Chondrocyte (in vitro differentiated cells): ENCODE data around the gene MBLAC1. TPM values are rescaled to one million over a fixed set of nuclear protein-coding genes. Genes with fewer than 3 reads are reported as not detected.
A peak's percentile ranks its signal among the peaks of the same experiment; 100 is the strongest.

Source experiments
- DNase-seq: peaks from one replicate; pipeline ENCODE4 v3.0.0; 2021; ENCODE audit warnings: mixed read lengths, low spot score
- H3K27ac Mint-ChIP-seq: one replicate; pipeline ENCODE4 v1.8.0; 2021; ENCODE audit warnings: mild to moderate bottlenecking, moderate library complexity, mixed read lengths; ENCODE audit not compliant: unreplicated experiment
- H3K27me3 Mint-ChIP-seq: 2 replicates; pipeline ENCODE4 v1.8.0; 2021; ENCODE audit warnings: low read depth, mixed read lengths
- H3K36me3 Mint-ChIP-seq: 2 replicates; pipeline ENCODE4 v1.8.0; 2021; ENCODE audit warnings: low read depth, mixed read lengths
- H3K4me1 Mint-ChIP-seq: 2 replicates; pipeline ENCODE4 v1.8.0; 2021; ENCODE audit warnings: low read depth, mild to moderate bottlenecking, mixed read lengths
- H3K4me3 Mint-ChIP-seq: one replicate; pipeline ENCODE4 v1.8.0; 2021; ENCODE audit warnings: mild to moderate bottlenecking, moderate library complexity, mixed read lengths; ENCODE audit not compliant: unreplicated experiment
- H3K9me3 Mint-ChIP-seq: 2 replicates; pipeline ENCODE4 v1.8.0; 2021; ENCODE audit warnings: low read depth, mixed read lengths
- CTCF ChIP-seq: fragments of 200-600 bp; sonication (generic); IDR thresholded peaks from 2 replicates; pipeline ENCODE4 v1.5.0; 2021; ENCODE audit warnings: antibody characterized with exemption, mild to moderate bottlenecking, moderate library complexity
- total RNA-seq: library from RNA; stranded (reverse); gene quantifications from 3 replicates; pipeline ENCODE4 v1.2.1, GENCODE V29; 2021

MBLAC1 gene
- total RNA-seq, 1 donor from 2014 or later = 1.7 TPM

- H3K36me3 Mint-ChIP-seq = peaks cover 7% of the 10 kb centered on the region
Measured at GRCh38 chr7:100156331-100157068, 29.7 kb downstream of the MBLAC1 start.

GRCh38 chr7:100157069-100157333, 30.2 kb downstream of the MBLAC1 start:
- Mint-ChIP-seq H3K27me3 (no peaks in the 10 kb centered on the region), H3K36me3 (peaks cover 7% of the 10 kb centered on the region), H3K27ac (peak overlapping the region; percentile 76), H3K9me3 (no peaks in the 10 kb centered on the region), H3K4me1 (peaks cover 28% of the 10 kb centered on the region), H3K4me3 (peak overlapping the region; percentile 75)
- no peak for DNase-seq
- TF ChIP-seq CTCF = no peak

More at GRCh38 chr7:100156331-100157068, 29.7 kb downstream of the MBLAC1 start:
- Mint-ChIP-seq H3K27me3 (no peaks in the 10 kb centered on the region), H3K4me3 (peak overlapping the region; percentile 75), H3K9me3 (no peaks in the 10 kb centered on the region), H3K27ac (peak overlapping the region; percentile 69), H3K4me1 (peaks cover 28% of the 10 kb centered on the region)
- DNase-seq = no peak
- no peak for TF ChIP-seq CTCF

- Mint-ChIP-seq H3K9me3 (no peaks in the 10 kb centered on the region), H3K27ac (peak overlapping the region; percentile 76), H3K36me3 (peaks cover 5% of the 10 kb centered on the region), H3K27me3 (no peaks in the 10 kb centered on the region), H3K4me3 (peak overlapping the region; percentile 75), H3K4me1 (peaks cover 28% of the 10 kb centered on the region)
- DNase-seq = no peak
- TF ChIP-seq CTCF = peak; percentile 59
Measured at GRCh38 chr7:100157334-100158228, 30.8 kb downstream of the MBLAC1 start.

GRCh38 chr7:100158229-100159098, 31.7 kb downstream of the MBLAC1 start, which contains the start of gene TRAPPC14:
Gene TRAPPC14 (minus strand): TSS chr7:100158723. CDS start chr7:100158499, 224 bp downstream.
- H3K27ac Mint-ChIP-seq = peak within 1 kb of the TSS; percentile 76
- peaks cover 4% of the 10 kb centered on the region for H3K36me3 Mint-ChIP-seq
- H3K9me3 Mint-ChIP-seq = no peaks in the 10 kb centered on the region
- no peak for DNase-seq
- no peaks in the 10 kb centered on the region for H3K27me3 Mint-ChIP-seq
- TF ChIP-seq CTCF = peak; percentile 29
- H3K4me1 Mint-ChIP-seq = peaks cover 31% of the 10 kb centered on the region
- H3K4me3 Mint-ChIP-seq = peak within 1 kb of the TSS; percentile 75
